IMR-90 (cell line): ENCODE results near the gene C9orf152. TPM values are rescaled to one million over a fixed set of nuclear protein-coding genes. Genes with fewer than 3 reads are reported as not detected.

Source experiments
- ATAC-seq: fragments of 200-7000 bp; cut with Tn5 transposase; 2 replicates; pipeline ENCODE4 v1.9.1; 2020; ENCODE audit warnings: low read depth, mild to moderate bottlenecking, moderate library complexity
- BruUV-seq: library from RNA; stranded (reverse); fragments of 400-500 nt; replicated peaks from 2 replicates; lab custom pipeline; 2021; lab: Mats Ljungman, UMichigan
- CTCF ChIA-PET: fragments of 300-600 bp; formaldehyde crosslinking; extraction: SDS; loops from one replicate; lab custom pipeline; 2021; ENCODE audit warnings: antibody characterized with exemption; lab: Yijun Ruan, JAX
- POLR2A ChIA-PET: fragments of 300-600 bp; sonication (Branson Sonifier 250); formaldehyde crosslinking; loops from one replicate; lab custom pipeline; 2022; ENCODE audit warnings: antibody characterized with exemption; ENCODE audit not compliant: unreplicated experiment; lab: Charles Lee
- DNase-seq: peaks from one replicate; pipeline ENCODE4 v3.0.0; 2013
- H2AFZ ChIP-seq: replicated peaks from 2 replicates; pipeline ENCODE3; 2013; ENCODE audit warnings: low read length, mild to moderate bottlenecking; ENCODE audit not compliant: poor library complexity
- H2AK5ac ChIP-seq: 2 replicates; pipeline ENCODE4 v1.6.1; 2013; ENCODE audit warnings: low read depth, low read length, inconsistent platforms
- H2AK9ac ChIP-seq: replicated peaks from 2 replicates; pipeline ENCODE3; 2013; ENCODE audit warnings: mild to moderate bottlenecking, low read depth, low read length, moderate library complexity; ENCODE audit not compliant: poor library complexity
- H2BK120ac ChIP-seq: 2 replicates; pipeline ENCODE4 v1.6.1; 2013; ENCODE audit warnings: low read depth, low read length, inconsistent platforms
- H2BK15ac ChIP-seq: 3 replicates; pipeline ENCODE4 v1.6.1; 2013; ENCODE audit warnings: low read depth, low read length, inconsistent platforms
- H2BK20ac ChIP-seq: 2 replicates; pipeline ENCODE4 v1.6.1; 2013; ENCODE audit warnings: low read depth, mild to moderate bottlenecking, inconsistent platforms, low read length, moderate library complexity
- H2BK5ac ChIP-seq: 2 replicates; pipeline ENCODE4 v1.6.1; 2013; ENCODE audit warnings: mild to moderate bottlenecking, low read depth, low read length, inconsistent platforms; ENCODE audit not compliant: poor library complexity, severe bottlenecking
- H3K14ac ChIP-seq: replicated peaks from 2 replicates; pipeline ENCODE4 v1.6.1; 2013; ENCODE audit warnings: low read depth, low read length, inconsistent platforms
- H3K18ac ChIP-seq: 2 replicates; pipeline ENCODE4 v1.6.1; 2013; ENCODE audit warnings: low read depth, low read length, control low read depth
- H3K23ac ChIP-seq: 2 replicates; pipeline ENCODE4 v1.6.1; 2013; ENCODE audit warnings: low read depth, low read length, inconsistent platforms
- H3K27ac ChIP-seq: 2 replicates; pipeline ENCODE4 v1.5.1; 2013; ENCODE audit warnings: mild to moderate bottlenecking, control low read depth, low read length; ENCODE audit not compliant: insufficient read depth
- H3K27me3 ChIP-seq: 2 replicates; pipeline ENCODE4 v1.6.1; 2013; ENCODE audit warnings: low read length; ENCODE audit not compliant: control insufficient read depth, insufficient read depth
- H3K36me3 ChIP-seq: 2 replicates; pipeline ENCODE4 v1.6.1; 2013; ENCODE audit warnings: low read length, mixed read lengths; ENCODE audit not compliant: control insufficient read depth, insufficient read depth
- H3K4ac ChIP-seq: 2 replicates; pipeline ENCODE4 v1.6.1; 2013; ENCODE audit warnings: low read depth, low read length, inconsistent platforms
- H3K4me1 ChIP-seq: 2 replicates; pipeline ENCODE4 v1.6.1; 2013; ENCODE audit warnings: low read length, mixed read lengths; ENCODE audit not compliant: control insufficient read depth, insufficient read depth
- H3K4me2 ChIP-seq: 2 replicates; pipeline ENCODE4 v1.6.1; 2013; ENCODE audit warnings: low read depth, mild to moderate bottlenecking, control low read depth, low read length, moderate library complexity
- H3K4me3 ChIP-seq: 2 replicates; pipeline ENCODE4 v1.5.1; 2013; ENCODE audit warnings: low read depth, mild to moderate bottlenecking, control low read depth, low read length, moderate library complexity; ENCODE audit not compliant: insufficient read depth
- H3K56ac ChIP-seq: 2 replicates; pipeline ENCODE4 v1.6.1; 2013; ENCODE audit warnings: low read length, inconsistent platforms; ENCODE audit not compliant: insufficient read depth; ENCODE audit errors: extremely low read depth
- H3K79me1 ChIP-seq, 2 experiments: 2 replicates each; pipeline ENCODE4 v1.6.1; 2013; ENCODE audit warnings: low read length in 2 of 2, inconsistent platforms in 1 of 2, low read depth in 1 of 2
- H3K9ac ChIP-seq: 2 replicates; pipeline ENCODE4 v1.6.1; 2013; ENCODE audit warnings: low read depth, low read length, control low read depth
- H3K9me1 ChIP-seq: 2 replicates; pipeline ENCODE4 v1.6.1; 2013; ENCODE audit warnings: low read length, inconsistent platforms; ENCODE audit not compliant: insufficient read depth
- H3K9me3 ChIP-seq: 2 replicates; pipeline ENCODE4 v1.6.1; 2013; ENCODE audit warnings: low read length; ENCODE audit not compliant: control insufficient read depth, insufficient read depth
- H4K20me1 ChIP-seq: 2 replicates; pipeline ENCODE4 v1.6.1; 2013; ENCODE audit warnings: low read length, inconsistent platforms; ENCODE audit not compliant: insufficient read depth
- H4K5ac ChIP-seq: 2 replicates; pipeline ENCODE4 v1.6.1; 2013; ENCODE audit warnings: mild to moderate bottlenecking, low read depth, low read length, control low read depth
- H4K8ac ChIP-seq, 2 experiments: 2 replicates each; pipeline ENCODE4 v1.6.1; 2013; ENCODE audit warnings: low read depth in 2 of 2, low read length in 2 of 2, control low read depth in 1 of 2, inconsistent platforms in 1 of 2
- H4K91ac ChIP-seq: 2 replicates; pipeline ENCODE4 v1.6.1; 2013; ENCODE audit warnings: low read depth, low read length, inconsistent platforms; ENCODE audit not compliant: insufficient read depth
- BHLHE40 ChIP-seq: fragments of 150-350 bp; IDR thresholded peaks from 2 replicates; pipeline ENCODE4 v1.6.1; 2016; ENCODE audit warnings: mild to moderate bottlenecking, low read depth, low read length
- CEBPB ChIP-seq: IDR thresholded peaks from 2 replicates; pipeline ENCODE4 v1.6.1; 2012; ENCODE audit warnings: low read depth, low read length, improper control_type of control experiment
- CHD1 ChIP-seq: IDR thresholded peaks from 2 replicates; pipeline ENCODE4 v1.6.1; 2012; ENCODE audit warnings: low read depth, low read length, improper control_type of control experiment
- CTCF ChIP-seq: conservative IDR thresholded peaks from 2 replicates; pipeline ENCODE4 v1.5.1; 2012; ENCODE audit warnings: mild to moderate bottlenecking, low read depth, low read length, improper control_type of control experiment
- FOS ChIP-seq: fragments of 150-350 bp; IDR thresholded peaks from 2 replicates; pipeline ENCODE4 v1.6.1; 2016; ENCODE audit warnings: low read depth, low read length
- MAFK ChIP-seq: IDR thresholded peaks from 2 replicates; pipeline ENCODE4 v1.6.1; 2012; ENCODE audit warnings: low read depth, low read length, improper control_type of control experiment
- MAZ ChIP-seq: IDR thresholded peaks from 2 replicates; pipeline ENCODE4 v1.6.1; 2012; ENCODE audit warnings: low read depth, mild to moderate bottlenecking, low read length, improper control_type of control experiment, moderate library complexity, borderline replicate concordance
- MXI1 ChIP-seq: IDR thresholded peaks from 2 replicates; pipeline ENCODE4 v1.6.1; 2012; ENCODE audit warnings: low read depth, mild to moderate bottlenecking, low read length, moderate library complexity, borderline replicate concordance
- NFE2L2 ChIP-seq: fragments of 150-350 bp; IDR thresholded peaks from 2 replicates; pipeline ENCODE4 v1.6.1; 2016; ENCODE audit warnings: low read depth, mild to moderate bottlenecking, low read length
- POLR2A ChIP-seq: IDR thresholded peaks from 2 replicates; pipeline ENCODE4 v1.6.1; 2012; ENCODE audit warnings: mild to moderate bottlenecking, low read depth, low read length
- RAD21 ChIP-seq: IDR thresholded peaks from 2 replicates; pipeline ENCODE4 v1.6.1; 2012; ENCODE audit warnings: low read length, improper control_type of control experiment
- RCOR1 ChIP-seq: IDR thresholded peaks from 2 replicates; pipeline ENCODE4 v1.6.1; 2012; ENCODE audit warnings: mild to moderate bottlenecking, low read length, improper control_type of control experiment; ENCODE audit not compliant: insufficient replicate concordance
- RFX5 ChIP-seq: IDR thresholded peaks from 2 replicates; pipeline ENCODE4 v1.8.0; 2012; ENCODE audit warnings: low read depth, mild to moderate bottlenecking, low read length, moderate library complexity
- SMC3 ChIP-seq: fragments of 150-350 bp; IDR thresholded peaks from 2 replicates; pipeline ENCODE4 v1.6.1; 2016; ENCODE audit warnings: low read depth, mild to moderate bottlenecking, antibody characterized with exemption, low read length, moderate library complexity
- USF2 ChIP-seq: fragments of 150-350 bp; IDR thresholded peaks from 2 replicates; pipeline ENCODE4 v1.6.1; 2017; ENCODE audit warnings: mild to moderate bottlenecking, antibody characterized with exemption, low read length, low read depth
- WGBS, 2 experiments: methylation state at CpG; one replicate each; pipeline versions ENCODE4 v1.1.5 to v1.1.7; 2013; ENCODE audit warnings: missing lambda C conversion rate in 2 of 2; ENCODE audit not compliant: insufficient read length in 1 of 2; ENCODE audit errors: extremely low coverage in 2 of 2; 5-methylcytosine and 5-hydroxymethylcytosine counted together
- dilution Hi-C: fragments of 300-500 bp; cut with HindIII; formaldehyde crosslinking; loops from one replicate; pipeline ENCODE4 v1.14.3; 2018; ENCODE audit warnings: low sequenced_read_pairs; ENCODE audit not compliant: unreplicated experiment
- in situ Hi-C: fragments of 300-500 bp; cut with MboI; formaldehyde crosslinking; loops from 3 replicates; pipeline ENCODE4 v1.14.3; 2019; ENCODE audit warnings: low sequenced_read_pairs, inconsistent platforms, mixed read lengths
- intact Hi-C: fragments of 100-400 bp; cut with micrococcal nuclease; formaldehyde crosslinking; loops from 2 replicates; pipeline ENCODE4 v1.10.0; 2022
- polyA plus RNA-seq, 3 experiments: library from polyadenylated mRNA; depleted of rRNA; stranded (reverse); fragments of >200 nt; gene quantifications; 2 replicates each; pipeline ENCODE4 v1.2.3, GENCODE V29; 2012; ENCODE audit warnings: low replicate concordance in 1 of 3
- total RNA-seq: library from RNA; depleted of rRNA; stranded (reverse); fragments of >200 nt; gene quantifications from 2 replicates; pipeline ENCODE4 v1.2.3, GENCODE V29; 2012

C9orf152 gene
- total and polyA plus RNA-seq, 2 of the 4 experiments (the other 2 are of a cell fraction) = not detected

- Histone ChIP-seq H3K4me3 (no peak overlapping the region), H4K91ac (no peak overlapping the region), H3K4me2 (no peak overlapping the region), H4K20me1 (no peaks in the 10 kb centered on the region), H3K18ac (no peak overlapping the region), H2AFZ (no peak overlapping the region), H4K8ac (no peak overlapping the region), H2BK20ac (no peak overlapping the region), H3K79me1 (no peaks in the 10 kb centered on the region), H2AK5ac (no peak overlapping the region), H3K27ac (no peak overlapping the region), H2BK120ac (no peak overlapping the region), H2BK15ac (no peak overlapping the region), H3K9me3 (no peaks in the 10 kb centered on the region), H3K27me3 (peaks cover 35% of the 10 kb centered on the region), H3K23ac (no peak overlapping the region), H3K14ac (no peak overlapping the region), H3K4me1 (no peaks in the 10 kb centered on the region), H3K4ac (no peak overlapping the region), H2AK9ac (no peak overlapping the region), H2BK5ac (no peak overlapping the region), H3K9me1 (no peaks in the 10 kb centered on the region), H3K36me3 (no peaks in the 10 kb centered on the region), H3K9ac (no peak overlapping the region), H4K5ac (no peak overlapping the region), H3K56ac (no peak overlapping the region)
- dilution Hi-C loops = no loop called here
- no peak for DNase-seq
- CTCF ChIA-PET = no interaction called here
- in situ Hi-C loops = no loop called here
- no TSS peak for BruUV-seq
- POLR2A ChIA-PET = no interaction called here
- TF ChIP-seq POLR2A = no peak
- TF ChIP-seq RFX5 = no peak
- TF ChIP-seq CEBPB = no peak
- no peak for TF ChIP-seq RAD21
- TF ChIP-seq CTCF = no peak
- no peak for TF ChIP-seq MXI1
- no peak for TF ChIP-seq RCOR1
- TF ChIP-seq FOS = no peak
- TF ChIP-seq BHLHE40 = no peak
- TF ChIP-seq SMC3 = no peak
- TF ChIP-seq MAZ = no peak
- TF ChIP-seq MAFK = no peak
- TF ChIP-seq NFE2L2 = no peak
- TF ChIP-seq USF2 = no peak
- TF ChIP-seq CHD1 = no peak
- intact Hi-C loops = no loop called here
- 60% methylated on average over 1 of the region's 1 CpG; no CpG with 5 or more reads in 1 of the 2 experiments for WGBS, 2 experiments
- ATAC-seq = no peak
Measured at GRCh38 chr9:110206389-110206788, 1.6 kb downstream of the C9orf152 start.
